ENCODE measurements around the gene THOC3.
A peak's percentile ranks its signal among the peaks of the same experiment; 100 is the strongest.
"Not testable (repeated sequence)": the region's sequence is repeated elsewhere in the genome, so short reads cannot be mapped to it uniquely, and the experiment has no call there.

Gene THOC3

GRCh38 chr5:175967471-175968372, at the start of gene THOC3:
Gene THOC3, minus strand, starts transcription at chr5:175968315. Its CDS starts 107 bp downstream, at chr5:175968208.
- DNase-seq (ENCODE audit: low spot score) = peak; percentile 83

DNA sequence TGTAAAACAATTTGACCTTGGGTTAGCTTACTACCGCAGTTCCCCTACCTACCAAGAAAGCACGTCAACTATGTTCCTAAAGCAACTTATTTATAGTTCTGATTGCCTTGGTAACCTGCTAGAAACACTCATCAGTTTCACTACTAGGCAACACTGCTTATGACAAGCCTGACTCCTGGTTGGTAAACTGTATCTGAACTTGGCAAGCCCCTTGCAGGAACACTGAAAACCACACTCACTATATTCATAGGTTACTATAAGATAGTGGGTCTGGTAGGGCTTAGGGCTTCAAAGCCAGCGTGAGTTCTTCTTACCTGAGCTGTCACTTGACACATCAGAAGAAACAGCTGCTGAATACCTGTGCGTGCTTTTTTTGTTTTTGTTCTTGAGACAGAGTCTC, 49.2 kb upstream of the THOC3 start:
- DNase-seq (ENCODE audit: low spot score) = not testable (repeated sequence)

- DNase-seq (ENCODE audit: low spot score) = not testable (repeated sequence)
These were observed 46.2 kb upstream of the THOC3 start for GRCh38 chr5:176014360-176014759.

GRCh38 chr5:176011088-176011487, 43.0 kb upstream of the THOC3 start:
- DNase-seq (ENCODE audit: low spot score) = not testable (repeated sequence)

GRCh38 chr5:176010202-176010601, 42.1 kb upstream of the THOC3 start:
- not testable (repeated sequence) for DNase-seq (ENCODE audit: low spot score)

DNA sequence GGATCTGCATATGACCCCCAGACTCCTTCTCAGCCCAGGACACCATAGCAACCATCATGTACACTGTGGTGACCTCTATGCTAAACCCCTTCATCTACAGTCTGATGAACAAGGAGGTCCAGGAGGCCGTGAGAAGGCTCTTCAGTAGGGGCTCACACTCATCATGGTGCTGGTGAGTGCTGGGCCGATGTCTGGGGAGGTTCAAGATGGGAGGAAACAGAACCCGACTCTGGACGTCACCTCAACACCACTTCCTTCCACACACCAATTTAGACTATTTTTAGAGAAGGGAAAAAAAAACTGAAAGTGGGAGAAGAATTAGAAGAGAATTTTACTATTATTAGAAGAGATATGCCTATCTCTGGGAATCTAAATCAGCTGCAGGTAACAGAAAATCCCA, 39.1 kb upstream of the THOC3 start:
- not testable (repeated sequence) for DNase-seq (ENCODE audit: low spot score)

DNA sequence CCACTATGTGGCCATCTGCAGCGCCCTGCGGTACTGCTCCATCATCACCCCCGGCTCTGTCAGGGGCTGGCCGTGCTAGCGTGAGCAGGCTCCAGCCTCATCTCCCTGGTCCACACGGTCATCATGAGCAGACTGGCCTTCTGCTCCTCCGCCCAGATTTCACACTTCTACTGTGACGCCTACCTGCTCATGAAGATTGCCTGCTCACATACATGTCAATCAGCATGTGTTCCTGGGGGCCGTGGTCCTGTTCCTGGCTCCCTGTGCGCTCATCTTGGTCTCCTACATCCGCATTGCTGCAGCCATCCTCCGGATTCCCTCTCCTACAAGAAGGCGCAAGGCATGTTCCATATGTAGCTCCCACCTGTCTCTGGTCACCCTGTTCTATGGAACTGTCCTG, 38.7 kb upstream of the THOC3 start:
- not testable (repeated sequence) for DNase-seq (ENCODE audit: low spot score)

DNA sequence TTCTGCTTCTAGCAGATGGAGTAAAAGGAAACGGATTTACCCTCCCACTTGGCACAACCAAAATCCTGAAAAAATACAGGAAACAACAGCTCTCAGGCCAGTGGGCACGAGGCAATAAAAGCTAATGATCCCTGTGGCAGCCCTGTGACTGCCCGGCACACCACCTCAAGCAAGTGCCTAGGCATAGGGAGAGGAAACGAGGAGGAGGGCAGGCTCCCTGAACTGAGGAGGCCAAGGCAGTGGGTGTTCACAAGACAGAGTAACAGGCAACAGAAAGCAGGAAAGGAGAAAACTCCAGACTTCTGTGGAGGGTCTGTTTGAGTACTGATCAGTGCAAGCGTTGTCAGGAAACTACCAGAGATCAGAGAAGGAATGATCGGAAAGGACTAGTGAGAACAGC, 29.9 kb upstream of the THOC3 start:
- DNase-seq (ENCODE audit: low spot score) = not testable (repeated sequence)

DNA sequence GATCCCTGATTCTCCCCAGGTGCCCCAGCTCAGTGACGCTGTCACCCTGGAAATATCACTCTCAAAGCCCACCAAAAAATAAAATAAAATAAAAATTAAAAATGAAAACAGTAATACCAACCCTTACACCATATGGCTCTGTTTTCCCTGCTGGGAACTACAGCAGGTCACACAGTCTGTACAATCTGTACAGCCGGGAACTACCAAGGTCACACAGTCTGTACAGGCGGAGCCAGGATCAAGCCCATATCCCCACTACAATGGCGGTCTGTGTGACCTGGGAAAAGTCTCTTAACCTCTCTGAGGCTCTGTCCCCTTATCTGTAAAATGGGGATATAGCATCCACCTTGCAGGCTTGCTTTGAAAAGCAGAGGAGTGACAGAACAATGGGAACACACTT, 29.4 kb upstream of the THOC3 start:
- not testable (repeated sequence) for DNase-seq (ENCODE audit: low spot score)

DNA sequence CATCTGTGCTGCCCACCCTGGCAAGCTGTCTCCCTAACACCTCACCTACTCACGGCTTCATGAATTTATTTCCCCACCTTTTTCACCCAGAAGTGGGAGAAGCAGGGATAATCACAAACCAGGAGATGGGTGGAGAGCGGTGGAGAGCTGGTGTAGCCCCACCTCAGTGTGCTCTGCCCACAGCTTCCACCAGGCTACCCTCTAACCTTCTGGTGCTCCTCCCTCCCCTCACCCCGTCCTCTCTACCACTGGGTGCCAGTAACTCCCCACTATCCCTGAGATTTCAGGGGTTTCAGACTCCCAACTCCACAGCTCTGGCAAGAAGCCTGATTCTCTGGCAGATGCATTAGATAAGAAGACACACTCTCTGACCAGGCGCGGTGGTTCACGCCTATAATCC, 28.7 kb upstream of the THOC3 start:
- not testable (repeated sequence) for DNase-seq (ENCODE audit: low spot score)

DNA sequence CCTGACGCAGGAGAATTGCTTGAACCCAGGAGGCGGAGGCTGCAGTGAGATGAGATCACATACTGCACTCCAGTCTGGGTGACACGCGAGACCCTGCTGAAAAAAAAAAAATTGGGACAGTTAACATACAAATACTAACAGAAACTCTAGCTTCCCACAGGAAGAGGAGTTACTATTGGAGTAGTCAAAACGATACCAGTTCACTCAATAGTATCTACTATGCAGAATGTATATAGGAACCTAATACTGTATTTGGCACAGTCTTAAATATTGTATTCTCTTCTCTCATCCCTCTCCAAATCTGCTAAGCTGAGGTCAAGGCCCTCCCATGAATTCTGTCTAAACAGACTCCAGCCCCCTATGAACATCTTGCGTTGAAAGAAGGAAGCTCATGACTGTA, 27.4 kb upstream of the THOC3 start:
- not testable (repeated sequence) for DNase-seq (ENCODE audit: low spot score)

DNA sequence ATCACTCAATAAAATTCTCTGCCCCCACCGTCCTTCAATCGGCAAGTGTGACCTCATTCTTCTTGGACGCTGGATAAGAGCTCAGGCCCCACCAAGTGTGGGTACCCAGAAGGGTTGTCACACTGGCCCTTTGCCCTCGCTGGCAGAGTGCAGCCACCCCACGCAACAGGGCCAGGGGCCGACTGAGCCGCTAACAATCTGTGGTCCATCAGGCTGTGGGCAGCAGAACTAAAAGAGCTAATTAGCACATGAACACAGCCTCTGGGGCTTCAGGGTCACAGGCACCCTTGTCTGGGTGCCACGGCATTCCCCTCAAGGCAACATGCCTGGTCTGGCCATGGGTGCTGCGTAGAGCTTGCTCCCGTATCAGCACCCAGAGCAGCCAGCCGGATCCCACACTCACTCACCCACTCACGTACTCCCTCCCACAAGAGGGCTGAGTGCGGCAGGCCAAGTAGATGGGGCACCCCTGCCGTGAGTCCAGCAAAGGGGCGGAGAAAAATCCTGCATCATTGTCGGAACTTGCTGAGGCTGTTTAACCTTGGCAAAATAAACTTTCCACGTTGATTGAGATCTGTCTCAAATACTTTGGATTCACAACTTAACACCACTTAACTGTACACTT, 11.4 kb upstream of the THOC3 start:
- DNase-seq (ENCODE audit: low spot score) = not testable (repeated sequence)

DNA sequence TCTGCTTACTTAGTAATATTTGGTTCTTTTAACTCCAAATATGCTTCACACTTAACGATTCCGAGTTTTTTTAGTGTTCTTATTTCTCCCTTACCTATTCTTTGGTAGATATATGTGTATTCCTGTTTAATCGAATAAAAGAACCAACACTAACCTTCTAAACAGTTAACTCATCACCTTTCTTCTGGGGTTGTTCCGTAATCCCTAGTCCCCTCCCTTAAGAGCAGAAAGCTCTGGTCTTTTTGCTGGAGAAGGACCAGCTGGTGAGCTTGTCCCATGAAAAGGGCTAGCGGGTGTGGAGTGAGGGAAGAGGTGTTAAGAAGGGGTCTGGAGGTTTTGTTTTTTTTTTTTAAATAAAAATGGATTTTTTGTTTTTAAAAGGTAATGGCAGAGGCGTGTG, 266 bp upstream of the THOC3 start:
- DNase-seq (ENCODE audit: low spot score) = not testable (repeated sequence)

DNA sequence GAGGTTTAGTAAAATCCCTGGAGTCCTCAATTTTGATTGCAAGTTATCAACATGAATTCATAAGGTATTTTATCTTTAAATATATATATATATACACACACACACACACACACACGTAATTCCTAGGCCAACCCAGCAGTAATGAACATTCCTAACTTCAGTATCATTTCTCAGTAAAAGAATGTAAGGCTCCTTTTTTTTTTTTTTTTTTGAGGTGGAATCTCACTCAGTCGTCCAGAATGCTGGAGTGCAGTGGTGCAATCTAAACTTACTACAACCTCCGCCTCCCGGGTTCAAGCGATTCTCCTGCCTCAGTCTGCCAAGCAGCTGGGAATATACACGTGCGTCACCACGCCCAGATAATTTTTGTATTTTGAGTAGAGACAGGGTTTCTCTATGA, 5.8 kb downstream of the THOC3 start:
- not testable (repeated sequence) for DNase-seq (ENCODE audit: low spot score)

GRCh38 chr5:175960228-175960627, 7.9 kb downstream of the THOC3 start:
- DNase-seq (ENCODE audit: low spot score) = not testable (repeated sequence)

- DNase-seq (ENCODE audit: low spot score) = not testable (repeated sequence)
These were observed 9.6 kb downstream of the THOC3 start for GRCh38 chr5:175958515-175958914.

DNA sequence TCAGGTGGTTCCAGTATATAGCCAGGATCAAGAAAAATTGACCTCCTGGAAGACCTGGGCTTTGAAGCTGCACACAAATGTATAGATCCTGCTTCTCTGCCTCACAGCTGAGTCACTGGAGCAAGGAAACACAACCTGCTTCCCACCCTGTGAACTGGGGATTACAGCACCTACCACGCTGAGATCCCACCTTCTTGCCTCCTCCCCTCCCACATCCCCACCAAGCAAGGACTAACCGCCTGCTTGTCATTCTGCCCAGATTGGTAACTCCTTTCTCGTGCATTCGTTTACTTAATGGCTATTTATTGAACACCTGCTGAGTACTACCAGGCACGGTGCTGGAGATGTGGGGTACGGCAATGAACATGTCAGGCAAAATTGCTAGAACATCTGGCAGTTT, 14.0 kb downstream of the THOC3 start:
- DNase-seq (ENCODE audit: low spot score) = not testable (repeated sequence)

- DNase-seq (ENCODE audit: low spot score) = not testable (repeated sequence)
These were observed 15.3 kb downstream of the THOC3 start for GRCh38 chr5:175952810-175953209.

DNA sequence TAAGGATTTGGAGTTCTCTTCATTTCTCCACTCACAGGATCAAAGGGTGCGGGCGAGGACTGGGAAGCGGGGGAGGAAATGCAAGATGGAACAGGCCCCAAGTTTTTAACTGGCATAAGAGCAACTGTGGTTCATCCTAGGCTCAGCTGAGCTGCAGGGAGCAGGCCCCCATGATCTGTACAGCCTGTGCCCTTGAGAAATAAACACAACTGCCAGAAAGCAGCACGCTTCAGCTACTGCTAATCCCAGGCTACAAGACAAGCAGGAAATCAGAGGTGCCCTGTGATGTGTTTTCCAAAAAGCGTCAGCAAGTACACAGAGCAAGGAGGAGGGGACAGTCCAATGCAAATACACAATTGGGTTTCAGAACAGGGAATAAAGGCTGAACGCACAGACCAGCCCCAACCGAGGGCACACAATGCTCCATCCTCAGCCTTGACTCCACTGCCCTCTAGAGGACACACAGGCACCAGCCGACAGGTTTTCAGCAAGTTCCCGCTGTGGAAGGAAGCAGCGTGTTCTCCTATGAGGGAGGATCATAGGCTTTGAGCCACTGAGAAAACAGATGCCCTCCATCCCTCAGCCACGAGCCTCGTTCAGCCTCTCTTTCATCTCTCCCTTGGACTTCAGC, 16.7 kb downstream of the THOC3 start:
- DNase-seq (ENCODE audit: low spot score) = not testable (repeated sequence)

- not testable (repeated sequence) for DNase-seq (ENCODE audit: low spot score)
These were observed 19.6 kb downstream of the THOC3 start for GRCh38 chr5:175948329-175949108.

DNA sequence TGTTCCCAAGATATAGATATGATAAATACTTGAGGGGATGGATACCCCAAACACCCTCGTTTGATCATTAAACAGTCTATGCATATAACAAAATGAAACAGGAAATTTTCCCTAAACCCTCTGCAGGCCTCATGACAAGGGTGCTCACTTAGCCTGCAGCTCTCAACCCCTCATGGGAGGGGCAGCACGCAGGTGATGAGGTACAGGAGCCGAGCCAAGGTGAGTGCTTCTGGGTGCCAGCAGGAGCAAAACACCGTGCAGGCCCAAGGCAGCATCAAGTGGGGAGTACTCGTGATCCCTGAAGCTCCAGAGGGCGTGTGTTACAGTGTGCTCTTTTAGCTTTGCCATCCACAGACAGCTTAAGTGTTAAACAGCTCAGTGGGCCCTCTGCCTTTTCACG, 24.9 kb downstream of the THOC3 start:
- not testable (repeated sequence) for DNase-seq (ENCODE audit: low spot score)

DNA sequence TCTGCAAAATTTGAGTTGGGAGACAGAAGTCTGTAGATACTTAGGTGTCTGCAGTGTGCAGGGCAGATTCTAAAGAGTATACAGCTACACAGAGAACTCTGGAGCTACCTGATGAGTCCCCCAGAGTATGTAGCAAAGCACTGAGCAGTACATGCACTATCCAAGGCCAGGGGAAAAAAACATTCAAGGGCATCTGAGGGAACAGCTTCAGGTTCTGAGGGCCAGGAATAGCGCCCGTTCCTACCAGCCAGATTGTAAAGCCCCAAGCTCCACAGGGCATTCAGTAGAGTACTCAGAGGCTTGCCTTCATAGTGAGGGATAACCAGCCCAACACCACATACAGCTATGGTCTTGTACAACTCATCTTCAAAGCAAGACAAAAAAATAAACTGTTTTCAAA, 27.5 kb downstream of the THOC3 start:
- not testable (repeated sequence) for DNase-seq (ENCODE audit: low spot score)

Measured in NAMALWA (cell line).